Left hindlimb (tissue), 1 donor: ENCODE data around the gene HPD.
"Not testable (repeated sequence)": the region's sequence is repeated elsewhere in the genome, so short reads cannot be mapped to it uniquely, and the experiment has no call there.

Source experiments
- DNase-seq: peaks from one replicate; pipeline ENCODE4 v3.0.0-alpha.2; 2018

HPD gene

GRCh38 chr12:121797937-121798786, 60.5 kb downstream of the HPD start:
- peak; percentile 77 for DNase-seq

- peak; percentile 85 for DNase-seq
Observed at GRCh38 chr12:121796855-121797751, 61.6 kb downstream of the HPD start.

GRCh38 chr12:121795034-121795968, 63.4 kb downstream of the HPD start:
- DNase-seq, result peak; percentile 92

GRCh38 chr12:121794534-121795033, 64.1 kb downstream of the HPD start:
- DNase-seq, result no peak

- peak; percentile 93 for DNase-seq
Observed at GRCh38 chr12:121793838-121794533, 64.7 kb downstream of the HPD start.

GRCh38 chr12:121793440-121793837, 65.2 kb downstream of the HPD start, which contains the start of gene RHOF:
Gene RHOF (minus strand): TSS chr12:121793688. CDS start chr12:121793633, 55 bp downstream.
- no peak for DNase-seq

GRCh38 chr12:121792607-121793439, 65.8 kb downstream of the HPD start:
- DNase-seq, result no peak

GRCh38 chr12:121791671-121792551, 66.7 kb downstream of the HPD start:
- peak; percentile 46 for DNase-seq

- DNase-seq, result not testable (repeated sequence)
Observed at GRCh38 chr12:121790785-121791184, 67.9 kb downstream of the HPD start.

GRCh38 chr12:121789800-121790728, 68.6 kb downstream of the HPD start:
- peak; percentile 63 for DNase-seq
